ENCODE data around the gene RNF223. TPM values are rescaled to one million over a fixed set of nuclear protein-coding genes. Genes with fewer than 3 reads are reported as not detected.

RNF223 gene
- total RNA-seq, 1 donor from 2014 or later = not detected

- H3K27ac Mint-ChIP-seq (ENCODE audit: unreplicated experiment) = no peak overlapping the region
- peaks cover 14% of the 10 kb centered on the region for H3K36me3 Mint-ChIP-seq (ENCODE audit: low read depth, unreplicated experiment)
- peaks cover 16% of the 10 kb centered on the region for H3K27me3 Mint-ChIP-seq (ENCODE audit: unreplicated experiment)
- no peaks in the 10 kb centered on the region for H3K4me1 Mint-ChIP-seq (ENCODE audit: unreplicated experiment)
- no peaks in the 10 kb centered on the region for H3K9me3 Mint-ChIP-seq (ENCODE audit: unreplicated experiment)
- no peak overlapping the region for H3K4me3 Mint-ChIP-seq (ENCODE audit: unreplicated experiment)
- DNase-seq (ENCODE audit: low spot score) = no peak
- TF ChIP-seq, protein P1, sequence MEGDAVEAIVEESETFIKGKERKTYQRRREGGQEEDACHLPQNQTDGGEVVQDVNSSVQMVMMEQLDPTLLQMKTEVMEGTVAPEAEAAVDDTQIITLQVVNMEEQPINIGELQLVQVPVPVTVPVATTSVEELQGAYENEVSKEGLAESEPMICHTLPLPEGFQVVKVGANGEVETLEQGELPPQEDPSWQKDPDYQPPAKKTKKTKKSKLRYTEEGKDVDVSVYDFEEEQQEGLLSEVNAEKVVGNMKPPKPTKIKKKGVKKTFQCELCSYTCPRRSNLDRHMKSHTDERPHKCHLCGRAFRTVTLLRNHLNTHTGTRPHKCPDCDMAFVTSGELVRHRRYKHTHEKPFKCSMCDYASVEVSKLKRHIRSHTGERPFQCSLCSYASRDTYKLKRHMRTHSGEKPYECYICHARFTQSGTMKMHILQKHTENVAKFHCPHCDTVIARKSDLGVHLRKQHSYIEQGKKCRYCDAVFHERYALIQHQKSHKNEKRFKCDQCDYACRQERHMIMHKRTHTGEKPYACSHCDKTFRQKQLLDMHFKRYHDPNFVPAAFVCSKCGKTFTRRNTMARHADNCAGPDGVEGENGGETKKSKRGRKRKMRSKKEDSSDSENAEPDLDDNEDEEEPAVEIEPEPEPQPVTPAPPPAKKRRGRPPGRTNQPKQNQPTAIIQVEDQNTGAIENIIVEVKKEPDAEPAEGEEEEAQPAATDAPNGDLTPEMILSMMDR (IDR thresholded peaks at IDR 0.05; ENCODE audit: unreplicated experiment) = no peak
These were observed 32.2 kb downstream of the RNF223 start for GRCh38 chr1:1041873-1042272.

GRCh38 chr1:1041092-1041523 is 33.0 kb downstream of the RNF223 start:
- no peaks in the 10 kb centered on the region for H3K4me1 Mint-ChIP-seq (ENCODE audit: unreplicated experiment)
- peaks cover 17% of the 10 kb centered on the region for H3K27me3 Mint-ChIP-seq (ENCODE audit: unreplicated experiment)
- DNase-seq (ENCODE audit: low spot score) = no peak
- H3K9me3 Mint-ChIP-seq (ENCODE audit: unreplicated experiment) = no peaks in the 10 kb centered on the region
- H3K27ac Mint-ChIP-seq (ENCODE audit: unreplicated experiment) = no peak overlapping the region
- TF ChIP-seq, protein P1 (IDR thresholded peaks at IDR 0.05; ENCODE audit: unreplicated experiment) = no peak
- H3K4me3 Mint-ChIP-seq (ENCODE audit: unreplicated experiment) = no peak overlapping the region
- H3K36me3 Mint-ChIP-seq (ENCODE audit: low read depth, unreplicated experiment) = peaks cover 15% of the 10 kb centered on the region

DNA sequence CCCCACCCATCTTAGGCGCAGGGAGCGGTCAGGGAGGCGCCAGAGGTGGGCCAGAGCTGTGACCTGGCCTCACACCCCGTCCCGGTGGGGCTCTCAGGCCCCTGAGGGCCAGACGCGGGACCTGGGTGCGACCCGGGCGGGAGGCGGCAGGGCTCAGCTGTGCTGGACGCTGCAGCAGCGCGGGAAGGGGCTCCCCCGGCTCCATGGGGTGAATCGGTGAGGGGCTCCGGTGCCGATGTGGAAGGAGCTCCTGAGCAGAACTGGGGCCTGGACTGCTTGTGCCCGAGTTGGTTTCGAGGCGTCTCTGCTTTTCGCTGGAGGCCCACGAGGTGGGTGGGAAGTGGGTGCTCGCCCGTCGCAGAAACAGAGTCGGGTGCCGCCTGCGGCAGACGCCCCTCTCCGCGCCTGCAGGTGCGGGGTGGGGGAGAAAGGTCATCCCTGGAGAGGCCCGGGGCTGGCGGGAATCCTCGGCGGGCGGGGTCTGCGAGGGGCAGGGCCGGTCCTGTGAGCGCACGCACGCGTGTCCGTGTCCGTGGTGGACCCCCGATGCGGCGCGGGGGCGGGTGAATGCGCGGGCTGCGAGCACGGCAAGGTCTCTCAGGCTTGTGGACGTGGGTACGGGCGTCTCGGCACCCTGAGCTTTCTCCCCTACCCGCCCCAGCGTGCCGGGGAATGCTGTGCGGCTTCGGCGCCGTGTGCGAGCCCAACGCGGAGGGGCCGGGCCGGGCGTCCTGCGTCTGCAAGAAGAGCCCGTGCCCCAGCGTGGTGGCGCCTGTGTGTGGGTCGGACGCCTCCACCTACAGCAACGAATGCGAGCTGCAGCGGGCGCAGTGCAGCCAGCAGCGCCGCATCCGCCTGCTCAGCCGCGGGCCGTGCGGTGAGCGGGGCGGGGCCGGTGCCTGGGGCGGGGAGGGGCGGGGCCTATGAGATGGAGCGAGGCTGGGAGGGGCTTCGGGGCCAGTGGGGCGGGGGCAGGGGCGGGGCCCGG is 33.8 kb downstream of the RNF223 start:
- Mint-ChIP-seq H3K4me3 (ENCODE audit: unreplicated experiment) (no peak overlapping the region), H3K27ac (ENCODE audit: unreplicated experiment) (no peak overlapping the region), H3K27me3 (ENCODE audit: unreplicated experiment) (peaks cover 17% of the 10 kb centered on the region), H3K4me1 (ENCODE audit: unreplicated experiment) (no peaks in the 10 kb centered on the region), H3K36me3 (ENCODE audit: low read depth, unreplicated experiment) (peaks cover 20% of the 10 kb centered on the region), H3K9me3 (ENCODE audit: unreplicated experiment) (no peaks in the 10 kb centered on the region)
- TF ChIP-seq, protein P1 (IDR thresholded peaks at IDR 0.05; ENCODE audit: unreplicated experiment) = no peak
- DNase-seq (ENCODE audit: low spot score) = peak; percentile 84

DNA sequence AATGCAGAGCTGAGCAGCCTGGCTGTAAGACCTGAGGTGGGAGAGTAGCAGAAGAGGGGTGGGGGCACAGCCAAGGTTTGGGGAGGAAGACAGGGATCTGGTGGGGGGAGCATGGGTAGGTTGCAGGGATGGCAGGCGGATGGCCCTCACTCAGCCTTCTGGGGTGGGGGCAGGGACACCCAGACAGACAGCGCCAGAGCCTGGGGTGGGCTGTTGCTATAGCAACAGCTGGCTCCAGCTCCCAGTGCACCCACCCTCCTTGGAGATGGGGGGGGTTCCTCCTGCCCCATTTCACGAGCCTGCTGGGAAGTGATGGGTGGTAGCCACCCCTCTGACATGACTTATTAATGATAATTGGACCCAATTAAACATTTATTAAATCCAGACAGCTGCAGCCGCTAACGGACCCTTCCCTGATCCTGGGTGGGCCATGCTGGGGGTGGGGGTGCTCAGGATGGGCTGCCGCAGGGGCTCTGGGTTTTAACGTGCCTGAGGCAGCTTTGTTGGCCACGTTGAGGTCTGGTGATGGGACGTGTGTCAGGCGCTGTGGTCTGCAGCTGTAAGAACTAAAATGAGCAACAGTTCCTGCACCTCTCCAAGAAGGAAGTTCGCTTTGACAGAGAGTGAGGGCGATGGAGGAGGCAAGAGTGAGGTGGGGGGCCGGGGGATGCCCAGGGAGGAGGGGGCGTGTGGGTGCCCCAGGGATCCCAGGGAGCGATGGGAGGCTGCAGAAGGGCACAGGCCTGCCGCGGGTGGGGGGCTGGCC is 34.8 kb downstream of the RNF223 start:
- Mint-ChIP-seq H3K27me3 (ENCODE audit: unreplicated experiment) (peaks cover 15% of the 10 kb centered on the region), H3K27ac (ENCODE audit: unreplicated experiment) (no peak overlapping the region), H3K9me3 (ENCODE audit: unreplicated experiment) (no peaks in the 10 kb centered on the region), H3K4me1 (ENCODE audit: unreplicated experiment) (no peaks in the 10 kb centered on the region), H3K4me3 (ENCODE audit: unreplicated experiment) (peak overlapping the region; percentile 79), H3K36me3 (ENCODE audit: low read depth, unreplicated experiment) (peaks cover 15% of the 10 kb centered on the region)
- DNase-seq (ENCODE audit: low spot score) = no peak
- TF ChIP-seq, protein P1 (IDR thresholded peaks at IDR 0.05; ENCODE audit: unreplicated experiment) = no peak

All from endothelial cell (in vitro differentiated cells).